Right lobe of liver (tissue), 4 donors: ENCODE data around the gene SH3TC1.

Experiments used
- POLR2A ChIP-seq: fragments of 450-650 bp; IDR thresholded peaks from one replicate; pipeline ENCODE4 v1.6.1; 2017; ENCODE audit warnings: antibody characterized with exemption, mild to moderate bottlenecking
- TF ChIP-seq, protein P1 (sequence below), 4 donors: fragments of 200-600 bp in 3 of 4; fragments of 450-650 bp in 1 of 4; IDR thresholded peaks; one replicate each; pipeline versions ENCODE4 v1.5.1 to v1.8.0; 2016 to 2022; ENCODE audit warnings: antibody characterized with exemption in 4 of 4, mild to moderate bottlenecking in 2 of 4
- donor health status: DM: no; HTN: no; CAD: no.
- donor health status: DM: no; HTN: no; CAD: no.
- donor health status: DM: no; HTN: yes; CAD: no.

DNA sequence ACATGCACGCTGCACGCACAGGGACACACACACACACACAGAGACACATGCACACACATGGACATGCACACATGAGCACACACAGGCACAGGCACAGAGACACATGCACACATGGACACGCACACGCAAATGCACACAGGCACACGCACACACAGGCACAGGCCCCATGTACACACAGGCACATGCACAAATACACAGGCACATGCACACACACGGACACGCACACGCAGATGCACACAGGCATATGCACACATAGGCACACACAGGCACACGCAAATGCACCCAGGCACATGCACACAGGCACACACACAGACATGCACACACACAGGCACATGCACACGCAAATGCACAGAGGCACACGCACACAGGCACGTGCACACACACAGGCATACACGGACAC, 40.1 kb downstream of the SH3TC1 start:
- no peak for TF ChIP-seq POLR2A
- TF ChIP-seq, protein P1, sequence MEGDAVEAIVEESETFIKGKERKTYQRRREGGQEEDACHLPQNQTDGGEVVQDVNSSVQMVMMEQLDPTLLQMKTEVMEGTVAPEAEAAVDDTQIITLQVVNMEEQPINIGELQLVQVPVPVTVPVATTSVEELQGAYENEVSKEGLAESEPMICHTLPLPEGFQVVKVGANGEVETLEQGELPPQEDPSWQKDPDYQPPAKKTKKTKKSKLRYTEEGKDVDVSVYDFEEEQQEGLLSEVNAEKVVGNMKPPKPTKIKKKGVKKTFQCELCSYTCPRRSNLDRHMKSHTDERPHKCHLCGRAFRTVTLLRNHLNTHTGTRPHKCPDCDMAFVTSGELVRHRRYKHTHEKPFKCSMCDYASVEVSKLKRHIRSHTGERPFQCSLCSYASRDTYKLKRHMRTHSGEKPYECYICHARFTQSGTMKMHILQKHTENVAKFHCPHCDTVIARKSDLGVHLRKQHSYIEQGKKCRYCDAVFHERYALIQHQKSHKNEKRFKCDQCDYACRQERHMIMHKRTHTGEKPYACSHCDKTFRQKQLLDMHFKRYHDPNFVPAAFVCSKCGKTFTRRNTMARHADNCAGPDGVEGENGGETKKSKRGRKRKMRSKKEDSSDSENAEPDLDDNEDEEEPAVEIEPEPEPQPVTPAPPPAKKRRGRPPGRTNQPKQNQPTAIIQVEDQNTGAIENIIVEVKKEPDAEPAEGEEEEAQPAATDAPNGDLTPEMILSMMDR (IDR thresholded peaks at IDR 0.05): no peak
